NK-92 (cell line): ENCODE results near the gene MAP2K7.
"Not testable (repeated sequence)": the region's sequence is repeated elsewhere in the genome, so short reads cannot be mapped to it uniquely, and the experiment has no call there.

Experiments
- DNase-seq: peaks from one replicate; lab custom pipeline; 2025; ENCODE audit not compliant: unreplicated experiment; lab: John Stamatoyannopoulos, UW

MAP2K7 gene

DNA sequence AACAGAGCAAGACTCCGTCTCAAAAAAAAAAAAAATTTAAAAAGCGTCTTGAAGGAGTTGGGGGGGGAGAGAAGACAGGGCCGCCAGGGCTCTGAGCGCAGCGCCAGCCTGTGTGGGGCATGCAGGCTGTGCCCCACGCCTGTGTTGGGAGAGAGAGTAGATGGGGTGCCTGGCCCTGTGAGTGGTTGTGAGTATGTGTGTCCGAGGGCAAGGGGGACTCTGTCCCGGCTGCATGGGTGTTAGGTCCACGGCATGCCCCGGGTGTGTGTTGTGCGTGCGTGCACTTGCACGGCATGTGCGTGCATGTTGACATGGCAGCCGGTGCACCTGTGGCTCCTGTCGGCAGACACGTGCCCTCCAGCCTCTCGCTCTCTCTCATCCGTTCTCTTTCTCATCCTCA is 3.4 kb downstream of the MAP2K7 start:
- DNase-seq, result no peak

DNA sequence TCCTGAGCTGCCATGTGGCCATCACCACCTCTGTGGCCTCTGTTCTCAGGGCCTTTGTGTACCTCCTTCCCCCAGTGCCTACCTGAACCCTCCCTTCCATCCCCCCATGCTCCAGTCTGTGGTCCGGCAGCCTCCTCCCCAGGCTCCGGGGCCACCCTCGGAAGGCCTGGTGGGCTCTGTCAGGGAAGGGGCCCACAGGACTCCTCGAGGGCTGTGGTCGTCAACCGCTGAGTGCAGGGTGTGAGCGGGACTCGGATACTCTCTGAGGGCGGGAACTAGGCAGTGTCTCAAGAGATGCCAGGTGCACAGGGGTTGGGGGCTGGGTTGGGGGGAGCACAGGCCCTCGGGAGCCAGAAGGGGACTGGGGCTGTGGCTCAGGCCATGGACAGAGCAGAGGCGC is 3.9 kb downstream of the MAP2K7 start:
- DNase-seq, result no peak

DNA sequence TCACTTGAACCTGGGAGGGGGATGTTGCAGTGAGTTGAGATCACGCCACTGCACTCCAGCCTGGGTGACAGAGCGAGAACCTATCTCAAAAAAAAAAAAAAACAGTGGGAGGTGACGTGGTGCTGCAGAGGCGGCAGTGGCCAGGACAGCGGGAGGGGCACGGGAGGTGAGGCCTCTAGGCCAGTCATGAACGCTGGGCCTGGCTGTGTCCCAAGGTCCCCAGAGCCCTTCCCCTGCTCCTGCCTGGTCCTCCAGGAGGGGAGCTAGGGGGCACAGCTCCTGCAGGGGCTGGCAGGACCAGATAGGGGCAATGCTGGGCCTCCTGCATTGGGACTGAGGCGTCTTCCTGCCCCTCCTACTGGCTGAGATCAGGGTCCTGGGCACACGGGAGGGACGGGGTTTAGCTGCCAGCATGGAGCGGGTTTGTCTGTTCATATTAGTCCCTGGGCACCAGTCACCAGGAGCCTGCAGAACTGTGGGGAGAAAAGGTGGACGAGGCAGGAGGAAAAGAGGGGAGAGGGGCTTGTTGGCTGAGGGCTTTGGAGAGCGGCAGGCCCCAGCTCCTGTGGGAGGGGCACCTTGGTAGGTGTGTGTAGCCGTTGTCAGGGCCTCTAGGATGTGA is 4.5 kb downstream of the MAP2K7 start:
- no peak for DNase-seq

DNA sequence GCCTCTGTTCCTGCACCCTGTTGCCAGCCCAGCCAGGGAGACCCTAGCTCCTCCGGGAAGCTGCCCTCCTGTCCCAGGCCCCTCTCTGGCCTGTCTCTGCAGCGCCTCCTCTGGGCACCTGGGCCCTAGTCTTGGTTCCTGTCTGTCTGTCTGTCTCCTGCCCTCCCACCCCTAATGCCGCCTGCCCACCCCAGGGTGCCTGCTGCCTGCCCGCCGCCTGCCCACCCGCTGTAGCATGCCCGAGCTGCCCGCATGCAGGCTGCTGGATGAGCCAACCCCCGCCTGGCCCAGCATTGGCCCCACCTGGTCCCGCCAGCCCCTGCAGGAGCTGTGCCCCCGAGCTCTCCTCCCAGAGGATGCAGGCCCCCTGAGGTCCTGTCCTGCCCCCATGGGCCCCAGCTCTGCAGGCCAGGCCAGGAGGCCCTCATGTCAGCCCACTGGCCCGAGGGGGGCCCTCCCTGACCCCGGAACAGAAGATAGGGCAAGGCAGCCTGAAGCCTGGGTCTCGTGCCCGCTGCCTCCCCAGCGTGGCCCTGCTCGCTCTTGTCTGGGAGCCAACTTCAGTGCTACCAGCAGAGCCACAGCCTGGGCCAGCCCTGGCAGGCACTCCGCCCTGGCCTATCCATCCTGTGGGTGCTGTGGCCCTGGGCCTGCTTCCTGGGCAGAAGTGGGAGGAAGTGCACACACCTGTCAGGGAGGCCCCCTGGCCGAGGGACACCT is 5.2 kb downstream of the MAP2K7 start:
- no peak for DNase-seq

DNA sequence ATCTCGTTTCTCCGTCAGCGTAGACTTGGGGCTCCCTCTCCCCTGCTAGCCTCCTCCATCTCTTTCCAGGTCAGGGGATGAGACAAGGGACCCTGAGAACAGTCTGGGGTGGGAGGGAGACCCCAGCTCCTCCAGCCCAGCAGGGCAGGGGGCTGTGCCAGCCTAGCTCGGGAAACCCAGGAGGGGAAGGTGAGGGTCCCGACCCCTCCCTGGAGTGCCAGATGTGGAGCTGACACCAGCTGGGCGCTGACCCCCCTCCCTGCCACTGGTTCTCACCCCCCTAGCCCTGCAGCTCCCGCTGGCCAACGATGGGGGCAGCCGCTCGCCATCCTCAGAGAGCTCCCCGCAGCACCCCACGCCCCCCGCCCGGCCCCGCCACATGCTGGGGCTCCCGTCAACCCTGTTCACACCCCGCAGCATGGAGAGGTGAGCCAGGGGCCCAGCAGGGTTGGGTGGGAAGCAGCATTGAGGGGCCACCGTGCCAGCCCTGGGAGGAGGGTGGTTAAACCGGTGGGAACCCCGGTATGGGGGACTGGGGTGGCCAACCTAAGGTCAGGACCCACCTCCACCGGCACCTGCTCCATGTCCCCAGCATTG is 5.9 kb downstream of the MAP2K7 start:
- DNase-seq, result no peak

DNA sequence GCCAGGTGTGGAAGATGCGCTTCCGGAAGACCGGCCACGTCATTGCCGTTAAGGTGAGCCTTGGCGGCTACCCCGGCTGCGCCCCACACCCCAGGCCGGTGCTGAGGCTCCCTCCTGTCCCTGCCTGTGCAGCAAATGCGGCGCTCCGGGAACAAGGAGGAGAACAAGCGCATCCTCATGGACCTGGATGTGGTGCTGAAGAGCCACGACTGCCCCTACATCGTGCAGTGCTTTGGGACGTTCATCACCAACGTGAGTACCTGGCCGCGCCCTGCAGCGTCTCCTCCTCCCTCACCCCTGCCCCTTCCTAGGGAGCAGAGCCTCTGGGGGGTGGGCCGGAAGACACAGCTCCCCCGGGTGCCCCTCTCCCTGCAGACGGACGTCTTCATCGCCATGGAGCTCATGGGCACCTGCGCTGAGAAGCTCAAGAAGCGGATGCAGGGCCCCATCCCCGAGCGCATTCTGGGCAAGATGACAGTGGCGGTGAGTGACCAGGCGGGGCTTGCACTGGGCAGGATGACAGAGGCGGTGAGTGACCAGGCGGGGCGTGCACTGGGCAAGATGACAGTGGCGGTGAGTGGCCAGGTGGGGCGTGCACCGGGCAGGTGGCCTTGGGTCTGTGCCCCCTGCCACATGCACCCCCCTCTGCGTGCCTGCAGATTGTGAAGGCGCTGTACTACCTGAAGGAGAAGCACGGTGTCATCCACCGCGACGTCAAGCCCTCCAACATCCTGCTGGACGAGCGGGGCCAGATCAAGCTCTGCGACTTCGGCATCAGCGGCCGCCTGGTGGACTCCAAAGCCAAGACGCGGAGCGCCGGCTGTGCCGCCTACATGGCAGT is 6.9 kb downstream of the MAP2K7 start:
- no peak for DNase-seq

DNA sequence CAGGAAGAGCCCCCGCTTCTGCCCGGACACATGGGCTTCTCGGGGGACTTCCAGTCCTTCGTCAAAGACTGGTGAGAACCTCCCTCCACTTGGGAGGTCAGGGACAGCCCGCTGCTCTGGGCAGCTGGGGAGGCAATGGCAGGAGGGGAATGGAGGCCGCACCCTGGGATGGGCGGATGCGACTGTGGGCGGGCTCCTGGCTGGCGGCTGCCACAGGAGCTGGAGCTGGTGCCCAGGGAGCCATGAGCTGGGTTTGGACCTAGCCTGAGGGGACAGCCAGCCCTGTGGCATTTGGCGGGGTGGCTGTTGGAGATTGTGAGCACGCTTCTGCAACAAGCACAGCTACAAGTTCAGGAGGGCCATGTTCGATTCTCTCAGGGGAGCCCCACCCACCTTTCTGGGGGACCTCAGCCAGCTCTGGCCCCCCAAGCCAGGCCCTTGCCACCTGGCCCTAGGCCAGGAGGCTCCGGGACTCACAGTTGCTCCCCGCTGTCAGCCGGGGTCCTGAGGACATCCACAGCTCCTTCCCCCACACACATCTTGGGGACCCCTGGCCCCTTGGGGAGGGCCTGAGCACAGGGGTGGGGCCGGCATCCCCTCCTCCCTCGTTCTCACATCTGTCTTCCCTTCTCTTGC is 7.9 kb downstream of the MAP2K7 start:
- DNase-seq, result no peak

DNA sequence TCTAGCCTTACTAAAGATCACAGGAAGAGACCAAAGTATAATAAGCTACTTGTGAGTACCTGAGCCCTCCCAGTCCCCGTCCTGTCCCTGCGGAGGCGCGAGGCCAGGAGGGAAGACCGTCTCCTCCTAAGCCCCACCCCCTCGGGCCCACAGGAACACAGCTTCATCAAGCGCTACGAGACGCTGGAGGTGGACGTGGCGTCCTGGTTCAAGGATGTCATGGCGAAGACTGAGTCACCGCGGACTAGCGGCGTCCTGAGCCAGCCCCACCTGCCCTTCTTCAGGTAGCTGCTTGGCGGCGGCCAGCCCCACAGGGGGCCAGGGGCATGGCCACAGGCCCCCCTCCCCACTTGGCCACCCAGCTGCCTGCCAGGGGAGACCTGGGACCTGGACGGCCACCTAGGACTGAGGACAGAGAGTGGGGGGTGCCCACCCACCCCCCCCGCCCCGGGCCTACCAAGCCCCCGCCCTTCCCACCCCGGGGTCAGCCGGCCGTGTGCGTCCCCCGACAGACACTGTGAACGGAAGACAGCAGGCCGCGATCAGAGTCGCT is 8.5 kb downstream of the MAP2K7 start:
- DNase-seq, result no peak

DNA sequence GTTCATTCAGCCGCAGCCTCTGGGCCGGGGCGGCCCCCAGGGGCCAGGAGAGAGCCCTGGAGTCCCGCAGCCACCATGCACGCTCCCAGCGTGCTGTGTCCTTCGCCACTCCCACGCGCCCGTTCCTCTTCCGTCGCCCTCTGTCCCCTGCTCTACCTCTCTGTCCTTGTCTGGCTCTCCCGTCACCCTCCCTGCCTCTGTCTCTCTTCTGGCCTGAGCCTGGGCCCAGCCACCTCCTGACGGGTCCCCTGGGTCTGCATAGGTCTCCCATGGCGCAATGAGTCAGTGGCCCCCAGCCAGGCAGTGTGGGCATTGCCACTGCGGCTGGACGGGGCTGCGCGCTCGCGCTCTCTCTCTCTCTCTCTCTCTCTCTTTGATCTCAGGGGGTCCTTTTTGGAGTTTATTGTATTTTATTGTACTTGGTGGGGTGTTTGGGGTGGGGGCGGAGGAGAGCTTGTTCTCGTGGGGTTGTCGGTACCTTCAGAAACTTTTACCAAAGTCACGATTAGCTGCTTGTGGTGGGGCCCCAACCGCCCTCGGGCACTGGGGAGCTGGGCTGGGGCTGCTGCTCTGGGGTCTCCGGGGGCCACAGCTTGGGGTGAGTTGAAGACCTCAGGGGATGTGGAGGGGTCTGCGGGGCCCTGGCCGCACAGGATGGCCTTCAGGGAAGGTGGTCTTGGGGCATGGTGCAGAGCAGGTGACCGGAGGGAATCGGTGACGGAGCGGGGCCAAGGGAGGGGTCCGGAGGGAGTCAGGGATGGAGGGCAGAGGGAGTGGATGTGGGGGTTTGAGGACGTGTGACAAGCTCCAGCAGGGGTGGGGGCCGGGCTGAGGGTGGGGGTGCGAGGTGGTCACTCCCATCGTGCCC is 9.3 kb downstream of the MAP2K7 start:
- no peak for DNase-seq

DNA sequence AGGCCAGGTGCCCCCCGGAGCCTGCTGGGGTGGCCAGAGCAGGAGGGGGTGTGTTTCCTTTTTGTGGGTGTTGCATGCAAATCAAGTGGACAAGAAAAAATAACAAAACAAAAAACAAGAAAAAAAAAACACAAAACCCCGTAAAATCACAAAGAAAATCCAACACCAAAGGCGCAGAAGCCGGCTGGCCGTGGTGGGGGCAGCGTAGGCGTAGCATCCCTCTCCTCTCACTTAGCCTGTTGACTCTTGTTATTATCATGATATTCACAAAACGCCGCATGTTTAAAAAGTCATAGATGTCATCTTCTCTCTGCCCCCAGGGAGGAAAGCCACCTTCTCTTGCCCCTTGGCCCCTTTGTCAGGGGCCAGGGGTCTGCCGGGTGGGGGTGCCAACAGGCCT is 10.0 kb downstream of the MAP2K7 start:
- no peak for DNase-seq

DNA sequence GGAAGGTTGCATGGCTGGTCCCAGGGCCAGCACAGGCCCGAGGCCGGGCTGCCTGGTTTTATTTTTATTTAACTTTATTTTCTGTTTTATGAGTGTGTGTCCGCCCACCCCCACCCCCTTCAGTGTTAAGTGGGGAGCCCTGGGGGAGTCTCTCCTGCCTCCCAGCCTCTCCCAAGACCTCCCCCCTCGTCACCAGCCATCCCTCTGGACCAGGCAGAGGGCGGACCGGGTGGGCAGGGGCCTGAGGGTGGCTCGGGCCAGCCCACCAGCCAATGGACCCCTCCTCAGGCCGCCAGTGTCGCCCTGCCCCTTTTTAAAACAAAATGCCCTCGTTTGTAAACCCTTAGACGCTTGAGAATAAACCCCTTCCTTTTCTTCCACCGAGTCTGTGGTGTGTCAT is 10.4 kb downstream of the MAP2K7 start:
- no peak for DNase-seq

DNA sequence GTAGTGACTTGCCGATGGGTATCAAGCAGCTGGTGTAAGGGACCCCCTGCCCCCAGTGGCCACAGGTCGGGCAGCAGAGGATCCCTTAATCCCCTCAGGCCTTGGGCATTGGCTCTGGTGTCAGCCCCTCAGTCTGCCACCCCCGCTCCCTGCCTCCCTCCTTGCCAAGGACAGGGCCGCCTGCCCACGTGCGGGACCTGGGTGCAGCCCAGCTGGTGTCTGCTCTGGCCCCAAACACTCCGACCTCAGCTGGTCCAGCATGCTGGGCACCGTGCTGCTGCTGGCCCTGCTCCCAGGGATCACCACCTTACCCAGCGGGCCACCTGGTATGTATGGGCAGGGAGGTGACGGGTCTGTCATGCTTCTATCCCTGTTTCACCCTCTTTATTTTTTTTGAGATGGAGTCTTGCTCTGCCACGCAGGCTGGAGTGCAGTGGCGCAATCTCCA is 10.9 kb downstream of the MAP2K7 start, which contains the start of gene TGFBR3L:
Gene TGFBR3L, plus strand, starts transcription at position 233 of the 448 bp plus-strand sequence.
- no peak for DNase-seq

DNA sequence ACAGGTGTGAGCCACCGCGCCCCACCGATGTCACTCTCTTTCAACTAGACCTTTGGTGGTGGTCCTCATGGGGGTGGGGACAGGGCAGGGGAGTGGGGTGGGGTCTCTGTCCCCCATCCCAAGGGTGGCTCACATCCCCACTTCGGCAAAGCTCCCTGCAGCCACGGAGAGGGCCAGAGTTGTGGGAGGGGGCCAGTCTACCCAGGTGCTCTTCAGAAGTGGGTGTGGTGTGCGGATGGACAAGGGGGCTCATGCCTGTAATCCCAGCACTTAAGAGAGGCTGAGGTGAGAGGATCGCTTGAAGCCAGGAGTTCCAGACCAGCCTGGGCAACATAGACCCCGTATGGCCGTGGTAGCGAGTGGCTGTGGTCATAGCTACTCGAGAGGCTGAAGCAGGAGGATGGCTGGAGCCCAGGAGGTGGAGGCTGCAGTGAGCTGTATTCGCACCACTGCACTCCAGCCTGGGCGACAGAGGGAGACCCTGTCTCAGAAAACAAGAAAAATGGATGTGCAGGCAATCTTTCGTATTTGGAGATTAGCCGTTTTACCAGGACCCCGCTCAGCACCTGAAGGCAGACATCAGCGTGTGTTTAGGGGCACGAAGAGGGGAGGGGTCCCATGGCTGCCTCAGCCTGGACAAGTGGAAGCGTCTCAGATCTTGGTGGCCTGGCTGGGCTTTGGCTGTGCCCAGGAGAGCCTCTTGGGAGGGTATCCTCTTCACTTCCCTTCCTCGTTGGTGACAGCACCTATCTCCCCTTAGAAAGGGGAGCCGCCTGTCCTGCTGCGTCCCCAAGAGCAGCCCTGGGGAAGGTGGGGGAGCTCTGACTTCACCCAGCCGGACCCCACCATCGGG is 11.8 kb downstream of the MAP2K7 start:
- DNase-seq, result no peak

DNA sequence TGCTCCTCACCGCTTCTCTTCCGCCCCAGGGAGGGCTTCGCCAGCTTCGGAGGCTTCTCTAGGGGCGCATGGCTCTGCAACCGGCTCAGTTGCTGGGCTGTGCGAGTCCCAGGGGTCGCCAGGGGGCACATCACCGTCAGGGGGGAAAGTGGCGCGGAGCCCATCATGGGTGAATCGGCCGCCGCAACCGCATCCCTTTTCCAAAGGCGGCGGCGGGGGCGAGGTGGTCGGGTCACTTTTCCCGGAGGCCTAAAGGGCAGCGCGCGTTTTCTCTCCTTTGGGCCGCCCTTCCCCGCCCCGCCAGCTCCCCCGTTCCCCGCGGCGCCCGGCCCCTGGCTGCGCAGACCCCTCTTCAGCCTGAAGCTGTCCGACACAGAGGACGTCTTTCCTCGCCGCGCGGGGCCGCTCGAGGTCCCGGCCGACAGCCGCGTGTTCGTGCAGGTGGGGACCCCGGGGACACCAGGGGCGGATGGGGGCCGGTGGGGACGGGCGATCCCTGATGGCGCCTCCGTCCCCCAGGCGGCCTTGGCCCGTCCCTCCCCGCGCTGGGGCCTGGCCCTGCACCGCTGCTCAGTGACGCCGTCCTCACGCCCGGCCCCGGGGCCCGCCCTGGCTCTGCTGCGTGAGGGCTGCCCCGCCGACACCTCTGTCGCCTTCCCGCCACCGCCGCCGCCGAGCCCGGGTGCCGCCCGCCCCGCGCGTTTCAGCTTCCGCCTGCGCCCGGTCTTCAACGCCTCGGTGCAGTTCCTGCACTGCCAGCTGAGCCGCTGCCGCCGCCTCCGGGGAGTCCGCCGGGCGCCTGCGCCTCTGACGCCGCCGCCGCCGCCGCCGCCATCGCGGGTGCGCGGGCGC is 12.7 kb downstream of the MAP2K7 start:
- no peak for DNase-seq

DNA sequence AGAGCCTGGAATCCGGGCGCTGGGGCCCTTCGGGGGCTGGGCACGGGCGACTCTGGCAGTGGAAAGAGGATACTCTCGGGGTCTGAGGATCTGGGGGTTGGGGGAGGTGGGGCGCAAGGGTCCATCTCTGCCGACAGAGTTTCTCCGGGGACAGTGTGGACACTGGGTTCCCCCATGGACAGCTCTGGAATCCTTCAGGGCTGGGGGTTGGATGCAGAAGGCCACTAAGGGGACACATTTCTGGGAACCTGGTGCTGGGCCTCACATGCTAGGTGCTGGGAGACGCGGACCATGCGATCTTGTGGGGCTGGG is 13.2 kb downstream of the MAP2K7 start:
- DNase-seq, result no peak

DNA sequence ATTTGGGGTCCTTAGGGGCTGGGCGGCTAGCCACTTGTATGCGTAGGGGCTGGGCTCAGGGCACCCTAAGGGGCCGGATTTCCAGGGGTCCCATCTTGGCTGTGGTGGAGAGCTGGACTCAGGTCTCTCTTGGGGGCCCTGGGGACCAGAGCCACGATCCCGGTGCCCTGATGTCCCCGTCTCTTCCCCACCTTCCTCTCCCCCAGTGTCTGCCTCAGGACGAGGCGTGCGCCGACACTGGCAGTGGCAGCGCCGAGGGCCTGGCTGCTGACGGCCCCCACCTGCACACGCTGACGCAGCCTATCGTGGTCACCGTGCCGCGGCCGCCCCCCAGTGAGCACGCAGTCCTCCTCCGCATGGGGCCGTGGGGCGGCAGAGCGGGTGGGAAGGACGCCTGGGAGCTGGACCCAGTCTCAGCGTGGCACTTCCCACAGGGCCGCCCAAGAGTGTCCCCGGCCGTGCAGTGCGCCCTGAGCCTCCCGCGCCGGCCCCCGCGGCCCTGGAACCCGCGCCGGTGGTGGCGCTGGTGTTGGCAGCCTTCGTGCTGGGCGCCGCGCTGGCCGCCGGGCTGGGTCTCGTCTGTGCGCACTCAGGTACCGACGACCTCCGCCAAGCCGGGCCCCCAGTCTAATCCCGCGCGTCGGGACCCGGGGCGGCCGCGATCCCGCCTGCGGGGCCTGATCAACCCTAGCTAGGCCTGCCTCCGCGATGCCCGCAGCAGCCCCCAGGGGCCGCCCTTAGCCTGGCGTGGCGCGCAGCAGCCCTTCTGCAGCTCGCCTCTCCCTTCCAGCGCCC is 13.8 kb downstream of the MAP2K7 start:
- DNase-seq, result no peak

DNA sequence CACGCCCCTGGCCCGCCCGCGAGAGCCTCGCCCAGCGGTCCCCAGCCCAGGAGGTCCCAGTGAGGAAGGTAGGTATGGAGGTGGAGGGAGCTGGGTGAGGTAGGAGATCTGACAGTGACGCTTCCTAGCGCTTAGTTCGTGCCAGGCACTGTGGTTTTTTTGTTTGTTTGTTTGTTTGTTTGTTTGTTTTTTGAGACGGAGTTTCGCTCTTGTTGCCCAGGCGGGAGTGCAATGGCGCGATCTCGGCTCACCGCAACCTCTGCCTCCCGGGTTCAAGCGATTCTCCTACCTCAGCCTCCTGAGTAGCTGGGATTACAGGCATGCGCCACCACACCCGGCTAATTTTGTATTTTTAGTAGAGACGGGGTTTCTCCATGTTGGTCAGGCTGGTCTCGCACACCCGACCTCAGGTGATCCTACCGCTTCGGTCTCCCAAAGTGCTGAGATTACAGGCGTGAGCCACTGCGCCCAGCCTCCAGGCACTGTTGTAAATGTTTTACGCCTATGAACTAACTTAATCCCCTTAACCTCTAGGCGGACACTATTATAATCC is 14.5 kb downstream of the MAP2K7 start:
- not testable (repeated sequence) for DNase-seq
